GM18519 (cell line): ENCODE results near the gene OR4K17.
"Not testable (repeated sequence)": the region's sequence is repeated elsewhere in the genome, so short reads cannot be mapped to it uniquely, and the experiment has no call there.

ENCODE experiments used
- ATAC-seq: cut with Tn5 transposase; IDR thresholded peaks from one replicate; pipeline ENCODE4 v1.9.1; 2021; ENCODE audit warnings: mild to moderate bottlenecking, moderate library complexity; ENCODE audit not compliant: unreplicated experiment, low FRiP score

Gene OR4K17

DNA sequence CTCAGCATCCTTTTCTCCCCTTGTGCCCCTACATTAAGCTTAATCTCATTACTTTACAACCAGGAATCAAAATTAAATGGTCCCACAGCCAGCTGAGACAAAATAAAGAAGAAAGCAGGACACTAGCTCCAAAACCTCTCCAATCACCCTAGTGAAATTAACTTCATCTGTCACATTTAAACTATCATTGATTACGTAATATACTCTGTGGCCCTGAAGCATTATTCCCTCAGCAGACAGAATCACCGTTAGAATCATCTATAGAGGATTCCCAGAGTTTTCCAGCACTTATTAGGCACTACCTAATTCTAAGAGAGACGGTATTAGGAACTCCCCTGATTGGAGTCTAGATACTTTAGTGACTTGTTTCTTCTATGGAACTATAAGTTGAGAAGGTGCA is at the start of gene OR4K17:
Gene OR4K17 (plus strand): TSS at position 302 of the 400 bp plus-strand sequence. CDS start 6,761 bp downstream, outside the sequence.
- no peak for ATAC-seq

- ATAC-seq: no peak
Measured at GRCh38 chr14:20092050-20092449, 18.5 kb upstream of the OR4K17 start.

DNA sequence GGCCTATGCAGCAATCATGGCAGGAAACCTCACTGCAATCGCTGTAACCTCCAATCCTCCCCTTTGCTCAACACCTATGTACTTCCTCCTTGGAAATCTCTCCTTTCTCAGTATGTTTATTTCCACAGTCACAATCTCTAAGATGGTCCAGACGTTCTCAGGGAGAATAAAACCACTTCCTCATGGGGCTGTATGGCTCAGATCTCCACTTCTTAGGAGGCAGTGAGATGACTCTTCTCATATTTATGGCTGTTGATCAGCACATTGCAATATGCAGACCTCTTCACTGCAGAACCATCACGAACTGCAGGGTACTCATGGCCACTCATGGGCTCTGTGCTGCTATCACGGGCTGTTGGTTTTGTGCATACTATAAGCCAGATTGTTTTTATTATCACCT is 17.1 kb upstream of the OR4K17 start:
- no peak for ATAC-seq

- ATAC-seq: not testable (repeated sequence)
Measured at GRCh38 chr14:20098926-20099770, 11.4 kb upstream of the OR4K17 start.

DNA sequence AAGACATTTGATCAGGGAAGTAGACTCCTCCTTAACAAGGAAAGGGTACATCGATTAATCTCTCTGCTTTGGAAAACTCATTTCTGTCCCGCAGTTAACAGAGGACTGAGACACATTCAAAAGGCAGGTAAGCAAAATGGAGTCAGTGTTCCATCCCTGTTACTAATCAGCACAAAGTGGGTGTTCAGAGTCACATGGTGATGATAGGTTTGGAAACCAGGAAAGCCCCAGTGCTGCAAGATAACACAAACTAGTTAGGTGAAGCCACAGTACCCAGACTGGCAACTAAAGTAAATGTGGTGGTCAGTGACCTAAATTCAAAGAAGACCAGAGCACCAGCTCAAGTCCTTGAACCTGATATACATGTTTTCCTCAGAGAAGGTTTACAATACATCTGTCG is 1.8 kb downstream of the OR4K17 start:
- no peak for ATAC-seq

DNA sequence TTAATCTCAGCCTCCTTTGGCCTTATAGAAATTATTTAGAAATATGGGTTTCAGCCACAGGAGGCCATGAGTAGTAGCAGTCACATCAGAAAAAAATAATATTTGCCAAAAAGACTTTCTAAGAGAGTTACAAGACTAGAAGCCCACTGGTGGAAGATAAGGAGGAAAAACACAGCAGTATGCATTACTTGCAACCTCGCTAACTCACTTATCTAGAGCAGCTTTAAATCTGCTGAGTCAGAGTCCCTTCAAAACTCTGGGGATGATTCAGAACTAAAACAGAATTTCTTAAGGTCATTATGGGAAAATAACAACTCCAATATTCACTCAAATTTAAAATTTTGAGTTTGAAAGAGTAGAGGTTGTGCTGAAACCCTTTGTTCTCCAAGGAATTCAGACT is 6.2 kb downstream of the OR4K17 start:
- ATAC-seq: no peak

DNA sequence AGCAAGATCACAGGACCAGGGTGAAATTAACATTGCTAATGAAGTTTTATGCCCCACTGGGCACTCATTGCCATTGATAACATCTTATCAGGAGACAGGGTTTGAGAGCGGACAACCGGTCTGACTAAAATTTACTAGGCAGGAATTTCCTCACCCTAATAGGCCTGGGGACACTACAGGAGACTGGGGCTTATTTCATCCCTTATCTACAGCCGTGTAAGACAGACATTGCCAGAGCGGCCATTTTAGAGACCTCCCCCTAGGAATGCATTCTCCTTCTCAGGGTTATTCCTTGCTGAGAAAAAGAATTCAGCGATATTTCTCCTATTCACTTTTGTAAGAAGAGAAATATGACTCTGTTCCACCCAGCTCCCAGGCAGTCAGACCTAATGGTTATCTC is 8.3 kb downstream of the OR4K17 start:
- no peak for ATAC-seq

DNA sequence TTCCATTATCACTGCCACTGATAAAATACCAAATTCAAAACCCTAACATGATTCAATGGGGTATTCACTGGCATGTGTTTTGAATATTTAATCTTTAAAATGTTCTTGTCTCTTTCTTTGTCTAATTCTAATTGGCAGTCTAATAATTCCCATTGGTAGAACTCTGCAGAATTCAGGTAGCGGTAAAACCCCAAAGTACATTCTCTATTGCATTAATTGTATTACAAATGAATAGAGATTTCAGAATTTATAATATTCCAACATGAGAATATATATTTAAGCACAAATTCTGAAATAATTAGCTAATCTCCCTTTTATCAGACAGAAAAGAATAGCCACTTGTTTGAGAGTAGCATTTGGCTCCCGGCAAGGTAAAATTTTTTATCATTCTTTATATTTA is 28.0 kb downstream of the OR4K17 start, which contains the start of gene OR4N5:
Gene OR4N5 (plus strand): TSS at position 301 of the 400 bp plus-strand sequence. CDS start 4,916 bp downstream, outside the sequence.
- ATAC-seq: no peak

DNA sequence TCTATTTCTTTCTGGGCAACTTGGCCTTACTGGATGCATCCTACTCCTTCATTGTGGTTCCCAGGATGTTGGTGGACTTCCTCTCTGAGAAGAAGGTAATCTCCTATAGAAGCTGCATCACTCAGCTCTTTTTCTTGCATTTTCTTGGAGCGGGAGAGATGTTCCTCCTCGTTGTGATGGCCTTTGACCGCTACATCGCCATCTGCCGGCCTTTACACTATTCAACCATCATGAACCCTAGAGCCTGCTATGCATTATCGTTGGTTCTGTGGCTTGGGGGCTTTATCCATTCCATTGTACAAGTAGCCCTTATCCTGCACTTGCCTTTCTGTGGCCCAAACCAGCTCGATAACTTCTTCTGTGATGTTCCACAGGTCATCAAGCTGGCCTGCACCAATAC is 33.4 kb downstream of the OR4K17 start:
- ATAC-seq: no peak

GRCh38 chr14:20144820-20145219 is 34.3 kb downstream of the OR4K17 start:
- ATAC-seq: no peak

GRCh38 chr14:20164462-20164861 is 53.9 kb downstream of the OR4K17 start:
- ATAC-seq: no peak

DNA sequence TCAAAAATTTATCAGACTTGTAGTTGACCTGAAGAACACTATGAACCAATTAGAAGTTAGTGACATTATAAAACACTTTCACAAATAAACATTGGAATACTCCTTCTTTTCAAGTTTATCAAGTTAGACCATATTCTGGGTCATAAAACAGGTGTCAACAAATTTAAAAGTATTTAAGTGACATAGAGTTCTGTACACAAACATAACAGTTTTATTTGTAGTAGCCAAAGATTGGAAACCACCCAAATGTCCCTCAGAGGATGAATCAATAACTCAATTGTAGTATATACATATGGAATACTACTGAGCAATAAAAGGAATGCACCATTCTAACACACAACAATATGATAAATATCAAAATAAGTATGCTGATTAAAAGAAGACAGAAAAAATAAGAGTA is 56.6 kb downstream of the OR4K17 start:
- ATAC-seq: no peak

DNA sequence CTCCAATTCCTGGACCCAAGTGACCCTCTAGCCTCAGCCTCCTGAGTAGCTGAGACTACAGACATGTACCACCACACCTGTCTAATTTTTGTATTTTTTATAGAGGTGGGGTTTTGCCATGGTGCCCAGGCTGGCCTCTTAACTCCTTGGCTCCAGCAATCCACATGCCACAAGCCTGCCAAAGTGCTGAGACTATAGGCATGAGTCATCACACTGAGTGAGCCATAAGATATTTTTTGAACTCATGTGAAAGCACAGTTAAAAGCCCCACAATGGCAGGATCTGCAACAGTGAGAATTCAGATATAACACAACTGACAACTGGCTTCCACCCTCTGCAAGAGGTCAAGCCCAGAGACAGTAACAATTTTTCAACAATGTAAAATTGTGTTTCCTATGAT is 59.3 kb downstream of the OR4K17 start:
- ATAC-seq: not testable (repeated sequence)
